ENCODE measurements around the gene TWNK. TPM values are rescaled to one million over a fixed set of nuclear protein-coding genes. Genes with fewer than 3 reads are reported as not detected.

Gene TWNK
- total RNA-seq, 4 donors from 2014 or later: 8.2 to 19.8 (median 10.0) TPM

- ATAC-seq (no peak), DNase-seq (no peak)
- H3K9me3 ChIP-seq: no peaks in the 10 kb centered on the region
- no peak overlapping the region for H3K27ac ChIP-seq
- H3K4me1 ChIP-seq: peaks cover 32 to 37% of the 10 kb centered on the region in 2 donors
- no peak for TF ChIP-seq POLR2A (IDR thresholded peaks at IDR 0.05)
- TF ChIP-seq, protein P1, sequence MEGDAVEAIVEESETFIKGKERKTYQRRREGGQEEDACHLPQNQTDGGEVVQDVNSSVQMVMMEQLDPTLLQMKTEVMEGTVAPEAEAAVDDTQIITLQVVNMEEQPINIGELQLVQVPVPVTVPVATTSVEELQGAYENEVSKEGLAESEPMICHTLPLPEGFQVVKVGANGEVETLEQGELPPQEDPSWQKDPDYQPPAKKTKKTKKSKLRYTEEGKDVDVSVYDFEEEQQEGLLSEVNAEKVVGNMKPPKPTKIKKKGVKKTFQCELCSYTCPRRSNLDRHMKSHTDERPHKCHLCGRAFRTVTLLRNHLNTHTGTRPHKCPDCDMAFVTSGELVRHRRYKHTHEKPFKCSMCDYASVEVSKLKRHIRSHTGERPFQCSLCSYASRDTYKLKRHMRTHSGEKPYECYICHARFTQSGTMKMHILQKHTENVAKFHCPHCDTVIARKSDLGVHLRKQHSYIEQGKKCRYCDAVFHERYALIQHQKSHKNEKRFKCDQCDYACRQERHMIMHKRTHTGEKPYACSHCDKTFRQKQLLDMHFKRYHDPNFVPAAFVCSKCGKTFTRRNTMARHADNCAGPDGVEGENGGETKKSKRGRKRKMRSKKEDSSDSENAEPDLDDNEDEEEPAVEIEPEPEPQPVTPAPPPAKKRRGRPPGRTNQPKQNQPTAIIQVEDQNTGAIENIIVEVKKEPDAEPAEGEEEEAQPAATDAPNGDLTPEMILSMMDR (IDR thresholded peaks at IDR 0.05 in 4 of 5, conservative IDR thresholded peaks at IDR 0.05 in 1 of 5): no peak
- peaks cover 0 to 49% of the 10 kb centered on the region in 2 donors for H3K36me3 ChIP-seq
- no peak overlapping the region for H3K4me3 ChIP-seq
- no peaks in the 10 kb centered on the region for H3K27me3 ChIP-seq
- in situ Hi-C loops (cut with MboI; ENCODE audit: low sequenced_read_pairs in 4 of 4): no loop called here
- intact Hi-C loops (cut with DNase I; ENCODE audit: low total_unique reads): no loop called here
Measured at GRCh38 chr10:100989088-100989487, 1.7 kb downstream of the TWNK start.

DNA sequence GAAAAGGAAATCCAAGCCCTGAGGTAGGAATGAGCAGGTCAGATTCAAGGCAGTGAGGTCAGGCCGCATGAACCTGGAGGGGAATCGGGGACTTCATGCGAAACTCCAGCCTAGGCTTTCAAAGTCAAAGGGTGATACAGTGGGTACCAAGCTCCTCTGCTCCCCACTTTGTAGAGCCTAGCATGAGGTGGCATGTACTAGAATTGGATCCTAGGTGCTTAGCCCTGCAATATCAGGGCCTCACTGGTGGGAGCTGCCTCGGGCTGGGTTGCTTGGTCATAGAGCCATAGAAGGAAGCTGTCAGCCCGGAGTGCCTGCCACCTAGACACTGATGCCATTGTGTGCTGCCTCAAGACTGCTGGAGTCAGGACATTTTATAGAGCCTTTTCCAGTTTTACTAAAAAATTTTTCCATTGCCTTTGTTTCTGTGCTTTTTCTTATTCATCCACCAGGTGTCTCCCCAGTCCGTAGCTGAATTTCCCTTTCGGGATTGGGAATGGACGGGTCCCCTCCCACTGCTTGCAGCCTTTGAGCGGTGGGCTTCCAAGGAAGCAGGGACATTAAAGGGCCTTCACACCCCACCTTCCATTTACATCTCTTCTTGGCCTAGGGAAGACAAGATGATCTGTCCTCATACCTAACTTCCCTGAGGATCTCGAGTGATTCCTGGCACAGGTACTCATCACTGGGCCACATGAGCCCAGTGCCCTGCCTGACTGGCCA is 6.8 kb downstream of the TWNK start:
- H3K27ac ChIP-seq: no peak overlapping the region
- no peak for DNase-seq
- H3K36me3 ChIP-seq: peaks cover 0 to 34% of the 10 kb centered on the region in 2 donors
- no peak for ATAC-seq
- in situ Hi-C loops (cut with MboI; ENCODE audit: low sequenced_read_pairs in 4 of 4) (no loop called here), intact Hi-C loops (cut with DNase I; ENCODE audit: low total_unique reads) (loop anchor here (1.0 kb wide), 1 partner anchor 20 kb away; no protein-coding TSS in a partner anchor)
- peaks cover 17 to 19% of the 10 kb centered on the region in 2 donors for H3K4me1 ChIP-seq
- no peaks in the 10 kb centered on the region for H3K27me3 ChIP-seq
- TF ChIP-seq POLR2A (IDR thresholded peaks at IDR 0.05): no peak
- TF ChIP-seq, protein P1 (IDR thresholded peaks at IDR 0.05 in 4 of 5, conservative IDR thresholded peaks at IDR 0.05 in 1 of 5): peak; percentile 64 to 79 (median 73)
- H3K9me3 ChIP-seq: no peaks in the 10 kb centered on the region
- no peak overlapping the region for H3K4me3 ChIP-seq

DNA sequence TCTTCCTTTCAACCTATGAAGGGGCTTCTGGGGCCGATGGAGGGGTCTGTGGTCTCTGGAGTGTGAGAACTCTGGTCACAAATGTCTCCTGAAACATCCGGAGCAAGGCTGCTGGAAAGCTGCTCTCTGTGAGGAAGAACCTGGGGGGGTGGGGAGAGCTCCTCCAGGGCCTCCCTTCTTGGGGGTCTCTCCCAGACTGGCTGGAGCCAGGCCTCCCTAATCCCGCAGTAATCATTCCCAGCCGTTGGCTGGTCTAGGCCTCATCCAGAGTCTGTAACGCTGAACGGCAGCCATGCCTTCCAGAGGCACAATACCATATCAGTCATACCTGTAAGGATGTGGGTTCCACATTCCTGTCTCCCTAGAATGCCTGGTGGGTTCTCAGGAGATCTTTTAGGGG is 7.8 kb downstream of the TWNK start:
- TF ChIP-seq, protein P1 (IDR thresholded peaks at IDR 0.05 in 4 of 5, conservative IDR thresholded peaks at IDR 0.05 in 1 of 5): no peak
- TF ChIP-seq POLR2A (IDR thresholded peaks at IDR 0.05): no peak
- Histone ChIP-seq H3K9me3 (no peaks in the 10 kb centered on the region), H3K36me3 (peaks cover 0 to 28% of the 10 kb centered on the region in 2 donors), H3K4me3 (no peak overlapping the region), H3K4me1 (peaks cover 8 to 21% of the 10 kb centered on the region in 2 donors), H3K27me3 (no peaks in the 10 kb centered on the region), H3K27ac (peak overlapping the region in 1 of 4 donors; percentile 100)
- intact Hi-C loops (cut with DNase I; ENCODE audit: low total_unique reads): no loop called here
- ATAC-seq (no peak), DNase-seq (no peak)
- in situ Hi-C loops (cut with MboI; ENCODE audit: low sequenced_read_pairs in 4 of 4): no loop called here

GRCh38 chr10:100996678-100997359 is 9.5 kb downstream of the TWNK start:
- H3K27ac ChIP-seq: peak overlapping the region; percentile 95 to 100 (median 98)
- no peak for ATAC-seq
- peak overlapping the region; percentile 65 to 97 (median 86) for H3K4me3 ChIP-seq
- H3K36me3 ChIP-seq: peaks cover 0 to 14% of the 10 kb centered on the region in 2 donors
- no peaks in the 10 kb centered on the region for H3K9me3 ChIP-seq
- peaks cover 19 to 34% of the 10 kb centered on the region in 2 donors for H3K4me1 ChIP-seq
- no peak for TF ChIP-seq POLR2A (IDR thresholded peaks at IDR 0.05)
- TF ChIP-seq, protein P1 (IDR thresholded peaks at IDR 0.05 in 4 of 5, conservative IDR thresholded peaks at IDR 0.05 in 1 of 5): no peak
- intact Hi-C loops (cut with DNase I; ENCODE audit: low total_unique reads) (no loop called here), in situ Hi-C loops (cut with MboI; ENCODE audit: low sequenced_read_pairs in 4 of 4) (no loop called here)
- no peaks in the 10 kb centered on the region for H3K27me3 ChIP-seq
- DNase-seq: no peak
